LHCN-M2 (cell line): Measurements from ENCODE around the gene RHOG. TPM values are rescaled to one million over a fixed set of nuclear protein-coding genes. Genes with fewer than 3 reads are reported as not detected.

Experiments
- total RNA-seq: library from RNA; depleted of rRNA; stranded (reverse); fragments of >200 nt; gene quantifications from 2 replicates; pipeline ENCODE4 v1.2.3, GENCODE V29; 2014; rRNA removed

Gene RHOG
- total RNA-seq, 1 experiment from 2014 or later = 38.3 TPM

Other genes starting within 250 kb of the RHOG start
- gene ART5, start 199.0 kb downstream of the RHOG start, total RNA-seq = 0.11 TPM in 1 of 2 replicates, not detected in the other
- gene ART1, start 195.8 kb downstream of the RHOG start, total RNA-seq = not detected in 2 replicates
- gene CHRNA10, start 169.6 kb downstream of the RHOG start, total RNA-seq = 0.51 and 0.98 TPM in 2 replicates
- gene NUP98, start 43.4 kb downstream of the RHOG start, total RNA-seq = 121 and 126 TPM in 2 replicates
- gene PGAP2, start 32.4 kb downstream of the RHOG start, total RNA-seq = 13.7 and 18.5 TPM in 2 replicates
- gene STIM1, start 14.7 kb upstream of the RHOG start, total RNA-seq = 23.3 and 25.0 TPM in 2 replicates